ENCODE measurements around the gene CHST8.
"Not testable (repeated sequence)": the region's sequence is repeated elsewhere in the genome, so short reads cannot be mapped to it uniquely, and the experiment has no call there.

Gene CHST8

DNA sequence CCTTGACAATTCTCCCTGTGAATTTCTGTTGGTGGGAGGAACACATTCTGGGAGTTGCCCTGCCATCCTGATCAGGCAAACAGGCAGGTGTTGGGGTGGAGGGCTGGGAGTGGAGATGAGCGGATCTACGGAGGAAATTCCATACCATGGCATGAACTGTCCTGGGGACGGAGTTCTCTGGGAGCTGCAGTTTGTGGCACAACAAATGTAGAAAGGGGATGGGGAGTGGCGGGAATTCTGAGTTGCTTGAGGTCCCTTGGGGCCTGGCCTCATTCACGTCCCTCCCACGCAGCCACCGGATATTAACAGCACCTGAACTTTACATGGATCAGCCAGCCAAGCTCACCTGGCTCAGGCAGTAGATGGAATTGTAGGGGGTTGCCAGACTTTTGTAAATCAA is 70.0 kb downstream of the CHST8 start:
- no peak for DNase-seq

DNA sequence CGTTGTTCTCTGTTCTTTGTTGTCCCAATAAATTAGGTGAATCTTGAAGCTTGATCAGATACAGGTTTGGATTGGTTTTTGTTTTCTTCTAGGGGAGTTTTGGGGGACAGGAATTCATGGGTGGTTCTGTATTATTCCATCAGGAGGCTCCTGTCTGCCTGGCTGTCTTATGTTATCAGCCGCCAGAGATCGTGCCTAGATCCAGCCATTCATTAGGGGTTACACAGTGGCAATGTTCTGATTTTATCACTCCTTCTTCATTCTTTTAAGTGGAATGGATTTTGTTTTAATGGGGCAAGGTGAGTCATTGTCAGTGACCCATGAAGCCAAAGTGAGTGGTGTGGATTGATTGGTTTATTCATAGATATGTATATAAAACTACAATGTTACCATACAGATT is 71.9 kb downstream of the CHST8 start:
- DNase-seq, result no peak

DNA sequence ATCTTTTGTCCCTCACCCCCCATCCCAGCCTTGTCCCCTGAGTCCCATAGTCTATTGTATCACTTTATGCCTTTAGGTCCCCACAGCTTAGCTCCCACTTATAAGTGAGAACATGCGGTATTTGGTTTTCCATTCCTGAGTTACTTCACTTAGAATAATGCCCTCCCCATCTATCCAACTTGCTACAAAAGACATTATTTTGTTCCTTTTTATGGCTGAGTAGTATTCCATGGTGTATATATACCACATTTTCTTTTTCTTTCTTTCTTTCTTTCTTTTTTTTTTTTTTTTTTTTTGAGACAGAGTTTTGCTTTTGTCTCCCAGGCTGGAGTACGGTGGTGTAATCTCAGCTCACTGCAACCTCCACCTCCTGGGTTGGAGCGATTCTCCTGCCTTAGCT is 73.8 kb downstream of the CHST8 start:
- not testable (repeated sequence) for DNase-seq

DNA sequence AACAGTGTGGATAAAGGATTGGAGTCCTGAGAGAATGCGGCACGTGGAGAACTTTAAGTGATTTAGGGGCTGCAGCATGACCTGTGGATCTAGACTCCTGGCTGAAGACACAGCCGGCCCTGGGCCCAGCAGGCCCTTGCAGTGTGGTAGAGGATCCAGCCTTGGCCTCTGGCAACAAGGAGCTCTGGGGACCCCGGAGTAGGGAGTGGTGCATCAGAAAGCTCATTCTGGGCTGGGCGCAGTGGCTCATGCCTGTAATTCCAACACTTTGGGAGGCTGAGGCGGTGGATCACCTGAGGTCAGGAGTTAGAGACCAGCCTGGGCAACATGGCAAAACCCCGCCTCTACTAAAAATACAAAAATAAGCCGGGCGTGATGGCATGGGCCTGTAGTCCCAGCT is 76.0 kb downstream of the CHST8 start:
- no peak for DNase-seq

DNA sequence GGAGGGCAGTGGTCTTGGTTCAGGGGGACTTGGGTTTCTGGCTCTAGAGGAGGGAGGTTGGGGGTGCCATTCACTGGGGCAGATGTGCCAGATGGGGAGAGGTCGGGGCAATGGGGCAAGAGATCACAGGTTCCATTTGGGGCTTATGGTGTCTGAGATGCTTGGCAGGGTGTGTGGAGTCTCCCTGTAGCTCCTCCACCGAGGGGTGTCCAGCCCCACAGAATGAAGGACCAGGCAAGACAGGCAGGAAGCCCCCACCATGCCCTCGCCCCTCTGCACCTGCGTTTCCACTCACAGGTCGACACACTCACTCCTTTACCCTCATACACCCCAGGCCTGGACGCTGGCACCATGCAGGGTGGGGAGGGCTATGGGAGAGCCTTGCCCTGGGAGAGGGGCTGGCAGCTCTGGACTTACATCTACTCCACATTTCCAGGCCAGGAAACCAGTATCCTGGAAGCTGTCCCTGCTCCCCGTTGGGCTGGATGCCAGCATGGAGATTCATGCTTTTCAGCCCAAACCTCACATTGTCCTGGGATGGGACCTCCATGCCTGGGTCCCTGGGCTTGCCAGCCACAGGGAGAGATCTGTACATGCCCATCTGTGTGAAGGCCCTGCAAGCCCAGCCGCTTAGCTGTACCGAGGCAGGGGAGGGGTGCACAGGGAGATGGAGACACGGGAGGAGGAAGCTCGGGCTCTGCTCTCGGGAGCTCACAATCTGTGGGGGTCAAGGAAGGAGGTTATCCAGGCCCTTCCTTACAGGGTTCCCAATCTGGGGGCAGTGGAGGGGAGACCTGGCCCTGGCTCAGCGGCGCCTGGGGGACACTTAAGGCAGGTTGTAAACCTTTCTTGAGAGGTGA is 77.1 kb downstream of the CHST8 start:
- DNase-seq, result no peak

DNA sequence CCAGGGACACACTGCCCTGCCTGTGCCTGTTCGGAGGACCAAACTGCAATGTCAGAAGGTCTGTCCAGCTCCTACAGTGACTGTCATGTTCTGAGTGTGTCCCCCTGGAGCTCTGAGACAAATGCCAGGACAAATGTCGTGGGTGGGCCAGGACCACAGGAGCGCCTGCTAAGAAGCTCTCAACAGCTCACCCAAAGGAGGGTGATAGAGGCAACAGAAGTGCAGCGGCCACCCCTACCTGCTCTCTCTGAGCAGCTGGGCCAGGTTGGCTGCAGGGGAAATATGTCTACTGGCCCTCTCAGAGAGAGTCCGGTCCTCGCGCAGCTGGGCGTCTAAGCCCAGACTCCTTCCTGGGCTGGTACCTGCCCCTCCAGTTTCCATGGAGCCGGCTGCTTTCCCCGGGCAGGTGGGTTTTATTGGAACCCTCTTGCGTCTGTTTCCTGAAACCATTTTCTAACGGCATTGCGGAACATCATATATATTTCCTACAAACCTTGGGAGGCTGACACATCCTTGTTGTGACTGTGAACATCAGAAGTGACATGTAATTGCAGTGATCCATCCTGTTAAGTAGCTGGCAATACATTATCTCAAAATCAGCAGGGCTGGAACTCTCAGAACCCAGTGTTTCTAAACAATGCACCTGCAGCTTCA is 78.1 kb downstream of the CHST8 start:
- DNase-seq, result no peak

DNA sequence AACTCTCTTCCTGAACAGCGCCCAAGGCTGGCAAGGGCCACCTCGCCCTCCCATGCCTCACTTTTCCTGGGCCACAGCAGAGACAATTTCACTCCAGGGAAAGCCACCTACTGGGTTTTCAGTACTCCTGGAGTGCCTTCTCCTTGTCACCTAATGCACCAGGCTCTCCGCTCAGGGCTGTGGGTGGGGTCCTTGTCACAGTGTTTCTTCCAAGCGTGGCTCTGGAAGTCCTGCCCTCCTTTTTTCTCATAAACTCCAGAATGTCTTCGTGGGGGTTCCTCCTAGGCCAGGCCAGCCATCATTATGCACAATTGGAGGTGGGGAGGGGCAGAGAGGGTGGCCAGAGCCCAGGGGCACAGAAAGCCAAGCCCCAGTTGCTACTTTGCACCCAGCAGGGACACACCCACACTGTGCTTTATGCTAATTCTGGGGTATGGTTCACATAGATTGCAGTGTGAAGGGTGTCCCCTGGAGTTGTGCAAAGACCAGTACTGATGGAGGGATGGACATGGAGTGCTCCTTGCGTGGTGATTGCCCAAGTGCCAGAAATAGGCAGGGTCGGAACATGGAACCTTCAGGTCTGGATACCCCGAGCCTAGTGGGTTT is 78.8 kb downstream of the CHST8 start:
- DNase-seq, result no peak

DNA sequence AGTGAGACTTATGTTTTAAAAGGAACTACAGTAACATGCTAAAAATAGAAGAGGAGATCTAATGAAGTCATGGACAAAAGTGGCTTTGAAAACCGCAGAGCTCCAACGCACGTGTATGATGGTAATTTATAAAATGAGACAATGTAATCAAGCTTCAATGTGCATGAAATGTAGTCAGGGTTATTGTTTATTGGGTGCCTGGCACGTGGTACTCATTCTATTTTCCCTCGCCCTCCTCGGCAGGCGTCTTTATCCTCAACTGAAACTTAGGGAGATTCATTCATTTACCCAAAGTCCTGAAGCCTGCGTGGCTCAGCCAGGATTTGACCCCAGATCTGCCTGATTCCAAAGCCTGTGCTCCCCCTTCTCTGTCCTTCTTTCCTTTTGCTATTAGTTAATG is 79.8 kb downstream of the CHST8 start:
- no peak for DNase-seq

DNA sequence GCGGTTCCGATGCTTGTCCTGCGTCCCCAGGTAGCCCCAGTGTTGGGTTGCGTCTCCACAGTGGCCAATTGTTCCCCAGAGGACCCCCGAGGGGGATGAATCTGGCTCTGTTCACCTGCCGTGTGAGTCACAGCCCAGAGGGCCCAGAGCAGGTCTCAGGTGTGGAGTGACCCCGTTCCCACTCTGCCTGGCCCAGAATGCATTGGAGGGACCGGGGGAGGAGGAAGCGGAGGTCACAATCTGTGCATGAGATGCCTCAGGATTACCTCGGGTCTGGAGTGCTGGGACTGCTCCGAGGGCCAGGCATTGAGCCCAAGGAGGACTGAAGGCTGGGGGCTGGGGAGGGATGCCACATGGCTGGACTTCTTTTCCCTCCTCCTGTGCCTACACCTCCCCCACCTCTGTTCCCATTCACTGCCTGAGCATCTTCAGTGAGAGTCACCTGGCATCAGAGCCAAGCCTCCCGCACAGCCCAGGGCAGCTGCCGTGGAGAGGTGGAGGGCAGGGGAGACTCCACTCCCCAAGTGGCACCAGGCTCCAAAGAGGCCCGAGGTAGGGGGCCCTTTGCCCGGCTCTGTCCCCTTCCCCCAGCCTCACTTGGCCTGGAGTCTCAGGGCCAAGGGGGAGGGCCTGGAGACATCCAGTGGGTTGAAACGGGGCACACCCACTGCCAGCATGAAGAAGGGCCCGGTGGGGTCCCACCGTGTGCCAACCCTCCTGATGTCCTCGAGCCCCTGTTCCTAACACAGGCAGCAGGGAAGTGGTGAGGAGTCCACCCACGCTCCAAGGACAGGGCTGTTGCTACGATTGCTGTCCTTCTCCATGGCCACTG is 81.1 kb downstream of the CHST8 start:
- DNase-seq, result no peak

DNA sequence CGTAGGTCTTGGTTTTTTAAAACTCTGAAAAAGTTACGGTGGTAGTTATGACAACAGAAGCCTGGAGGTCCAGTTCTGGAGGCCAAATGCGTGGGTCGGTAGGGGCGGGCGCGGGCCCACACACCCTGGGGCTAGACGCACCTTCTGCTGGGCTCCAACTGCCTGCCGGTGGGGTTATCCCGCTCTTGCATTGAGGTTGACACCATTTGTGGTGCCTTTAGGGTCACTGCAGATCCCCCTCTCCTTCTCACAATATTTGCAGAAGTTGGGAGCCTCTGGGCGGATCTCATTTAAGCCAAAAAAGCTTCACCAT is 81.6 kb downstream of the CHST8 start:
- no peak for DNase-seq

DNA sequence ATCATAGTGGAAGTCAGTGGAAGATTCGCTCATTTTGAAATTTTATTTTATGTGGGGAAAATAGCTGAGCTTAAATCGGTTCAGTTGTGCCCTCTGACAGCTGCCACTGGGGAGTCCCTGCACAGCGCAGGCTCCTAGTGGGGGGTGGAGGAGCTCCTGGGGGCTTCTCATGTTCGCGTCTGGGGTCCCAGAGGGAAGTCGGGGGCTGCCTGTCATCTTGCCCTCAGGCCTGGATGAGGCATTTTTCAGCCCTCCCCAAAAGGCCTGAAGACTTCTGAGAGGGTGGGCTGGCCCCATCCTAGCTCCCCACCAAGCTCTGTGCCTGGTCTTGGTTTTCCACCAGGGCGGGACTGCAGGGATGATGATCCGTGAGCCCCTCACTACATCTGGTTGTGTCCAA is 82.1 kb downstream of the CHST8 start:
- DNase-seq, result no peak

DNA sequence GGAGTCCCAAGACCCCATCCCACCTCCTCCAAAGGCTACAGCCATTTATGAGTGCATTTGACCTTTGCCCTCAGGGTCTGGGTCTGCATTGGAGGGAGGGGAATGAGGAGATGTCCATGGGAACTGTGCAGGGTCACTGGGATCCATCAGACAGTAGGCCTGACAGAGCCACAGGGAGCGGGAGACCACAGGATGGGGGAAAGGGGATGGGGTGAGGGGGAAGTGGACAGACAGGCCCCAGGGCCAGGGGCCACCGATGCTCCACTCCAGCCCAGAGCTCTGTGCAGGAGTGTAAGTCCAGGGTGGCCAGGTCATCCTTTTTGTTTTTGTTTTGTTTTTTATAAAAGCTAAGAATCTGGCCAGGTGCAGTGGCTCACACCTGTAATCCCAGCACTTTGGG is 82.5 kb downstream of the CHST8 start:
- no peak for DNase-seq

DNA sequence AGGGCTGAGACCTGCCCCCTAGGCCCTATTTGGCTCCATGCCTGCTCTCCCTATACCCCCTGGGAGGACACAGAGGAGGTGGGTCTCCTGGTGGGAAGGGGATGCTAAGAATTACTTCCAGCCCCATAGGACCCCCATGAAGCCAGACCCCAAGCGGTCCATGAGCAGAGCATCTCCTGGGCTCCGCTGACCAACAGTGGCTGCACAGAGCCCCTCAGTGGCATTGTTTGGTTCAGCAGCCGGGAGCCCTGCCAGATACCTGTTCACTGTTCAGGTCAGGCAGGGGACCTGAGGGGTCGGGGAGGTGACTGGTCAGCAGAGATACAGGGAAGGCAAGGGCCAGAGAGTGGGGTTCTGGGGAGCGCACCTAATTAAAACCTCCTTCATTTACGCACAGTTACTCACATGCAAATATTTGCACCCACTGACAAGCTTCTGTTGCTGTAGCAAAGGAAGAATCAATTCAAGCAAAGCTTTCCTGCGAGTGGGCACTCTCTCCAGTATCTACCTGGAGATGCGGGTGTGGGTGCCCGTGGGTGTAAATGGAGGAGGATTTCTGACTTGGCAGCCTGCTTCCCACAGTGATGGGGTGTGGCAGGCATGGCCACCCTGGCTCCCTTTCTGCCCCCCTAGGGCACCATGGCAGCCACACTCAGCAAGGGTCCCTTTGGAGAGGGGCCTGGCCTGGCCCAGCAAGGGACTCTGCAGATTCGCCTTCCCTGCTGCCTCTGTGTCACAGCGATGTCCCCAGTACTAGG is 83.5 kb downstream of the CHST8 start:
- DNase-seq, result no peak

DNA sequence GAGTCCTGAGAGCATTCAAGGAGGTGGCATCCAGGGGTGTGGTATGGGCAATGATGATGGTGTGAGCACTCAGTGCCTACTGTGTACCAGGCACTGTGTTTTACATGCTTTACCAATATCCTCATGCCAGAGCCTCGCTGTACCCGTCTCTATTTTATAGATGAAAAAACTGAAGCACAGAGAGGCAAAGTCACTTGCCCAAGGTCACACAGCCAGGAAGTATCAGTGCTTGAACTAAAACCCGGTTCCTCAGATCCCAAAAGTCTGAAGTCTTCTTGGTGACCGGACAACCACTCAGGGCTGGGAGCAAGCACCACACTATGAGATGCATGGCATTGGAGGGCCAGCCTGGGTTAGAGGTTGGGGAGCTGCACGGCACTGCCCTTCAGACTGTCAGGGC is 84.1 kb downstream of the CHST8 start:
- DNase-seq, result no peak

DNA sequence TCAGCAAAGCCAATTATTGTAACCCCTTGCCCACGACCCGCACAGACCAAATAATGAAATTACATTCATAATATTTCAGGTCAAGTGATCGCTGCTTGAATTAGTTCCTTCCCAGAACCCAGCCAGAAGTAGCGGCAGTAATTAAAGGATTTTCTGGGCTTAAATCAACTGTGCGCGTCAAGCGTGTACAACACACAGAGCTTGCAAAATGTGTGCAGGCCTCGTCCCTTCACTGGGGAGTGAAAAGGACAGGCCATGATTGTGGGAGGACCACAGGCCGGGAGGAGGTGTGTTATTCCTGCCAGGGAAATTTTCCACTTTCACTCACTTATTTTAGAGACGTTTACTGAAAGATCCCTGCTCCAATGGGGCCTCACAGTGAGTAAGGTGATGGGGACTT is 84.9 kb downstream of the CHST8 start:
- no peak for DNase-seq

DNA sequence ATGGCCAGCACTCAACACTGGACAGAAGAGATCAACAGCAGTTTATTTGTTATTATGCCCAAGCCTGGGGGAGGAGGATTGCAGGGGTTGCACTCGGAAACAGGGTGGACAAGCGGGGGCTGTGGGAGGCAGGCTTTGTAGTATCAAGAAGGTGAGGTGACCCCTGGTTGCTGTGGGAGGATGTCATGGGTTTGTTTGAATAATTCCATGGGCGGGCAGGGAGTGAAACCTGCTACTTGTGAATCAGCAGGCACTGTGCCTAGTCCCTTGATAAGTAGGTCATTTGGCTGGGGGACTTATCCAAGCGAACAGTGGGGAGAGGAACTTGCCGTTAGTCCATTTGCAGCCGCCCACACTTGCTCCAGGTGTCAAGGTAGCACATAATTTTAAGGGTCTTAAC is 90.5 kb downstream of the CHST8 start:
- DNase-seq, result no peak

DNA sequence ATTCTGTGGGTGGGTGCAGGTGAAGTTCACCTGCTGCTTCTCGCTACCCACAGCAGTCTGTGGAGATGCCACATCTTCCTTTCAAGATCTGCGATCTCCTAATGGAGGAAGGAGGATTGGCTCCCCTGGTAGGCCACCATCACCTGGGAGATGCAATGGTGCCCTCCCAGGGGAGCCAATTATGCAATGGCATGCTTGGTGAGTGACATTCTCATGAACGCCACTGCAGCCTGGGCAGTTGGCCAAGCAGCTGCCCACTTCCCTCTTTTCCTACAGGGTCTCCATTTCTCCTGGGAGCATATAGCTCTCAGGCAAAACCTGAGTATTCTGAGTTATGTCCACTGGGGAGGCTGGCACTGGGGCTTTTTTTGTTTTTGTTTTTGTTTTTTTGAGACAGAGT is 91.4 kb downstream of the CHST8 start:
- no peak for DNase-seq

DNA sequence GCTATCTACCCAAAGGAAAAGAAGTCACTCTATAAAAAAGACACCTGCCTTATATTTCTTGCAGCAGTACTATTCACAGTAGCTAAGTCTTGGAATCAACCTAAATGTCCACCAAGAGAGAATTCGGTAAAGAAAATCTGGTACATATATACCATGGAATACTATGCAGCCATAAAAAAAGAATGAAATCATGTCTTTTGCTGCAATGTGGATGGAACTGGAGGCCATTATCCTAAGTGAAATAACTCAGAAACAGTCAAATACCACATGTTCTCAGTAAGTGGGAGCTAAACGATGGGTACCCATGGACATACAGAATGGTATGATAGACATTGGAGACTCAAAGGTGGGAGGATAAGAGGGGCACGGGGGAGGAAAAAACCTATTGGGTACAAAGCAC is 92.4 kb downstream of the CHST8 start:
- DNase-seq, result no peak

DNA sequence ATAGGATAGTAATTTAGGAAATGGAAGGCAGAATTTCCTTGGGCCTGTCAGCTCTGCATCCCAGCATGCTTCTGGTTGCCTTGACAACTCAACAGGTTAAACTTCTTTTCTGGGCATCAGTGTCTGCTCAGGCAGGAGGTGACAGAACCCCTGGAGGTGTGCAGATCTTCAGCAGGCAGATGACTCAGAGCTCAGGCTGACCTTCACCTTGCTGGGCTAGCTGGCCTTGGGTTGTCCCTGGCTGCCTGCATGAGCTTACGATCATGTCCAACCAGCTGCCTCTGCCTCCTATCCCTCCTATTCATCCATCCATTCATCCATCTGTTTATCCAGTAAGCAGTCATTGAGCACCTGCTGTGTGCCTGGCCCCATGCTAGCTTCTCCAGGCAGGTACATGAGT is 93.7 kb downstream of the CHST8 start:
- no peak for DNase-seq

DNA sequence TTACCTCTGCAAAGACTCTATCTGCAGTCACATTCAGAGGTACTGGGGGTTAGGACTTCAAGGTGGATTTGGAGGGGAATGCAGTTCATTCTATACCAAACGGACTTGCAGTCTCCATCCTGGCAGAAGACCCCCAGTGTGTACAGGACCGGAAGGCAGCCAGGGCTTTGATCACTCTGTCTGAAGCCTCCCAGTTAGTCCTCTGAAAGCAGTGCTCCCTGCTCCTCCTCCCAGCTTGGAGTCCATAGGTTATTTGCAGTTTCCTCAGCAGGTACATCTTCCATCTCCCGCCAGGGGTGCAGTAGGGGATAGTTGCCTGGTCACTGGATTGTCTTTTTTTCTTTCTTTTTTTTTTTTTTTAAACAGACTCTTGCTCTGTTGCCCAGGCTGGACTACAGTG is 96.1 kb downstream of the CHST8 start:
- no peak for DNase-seq

DNA sequence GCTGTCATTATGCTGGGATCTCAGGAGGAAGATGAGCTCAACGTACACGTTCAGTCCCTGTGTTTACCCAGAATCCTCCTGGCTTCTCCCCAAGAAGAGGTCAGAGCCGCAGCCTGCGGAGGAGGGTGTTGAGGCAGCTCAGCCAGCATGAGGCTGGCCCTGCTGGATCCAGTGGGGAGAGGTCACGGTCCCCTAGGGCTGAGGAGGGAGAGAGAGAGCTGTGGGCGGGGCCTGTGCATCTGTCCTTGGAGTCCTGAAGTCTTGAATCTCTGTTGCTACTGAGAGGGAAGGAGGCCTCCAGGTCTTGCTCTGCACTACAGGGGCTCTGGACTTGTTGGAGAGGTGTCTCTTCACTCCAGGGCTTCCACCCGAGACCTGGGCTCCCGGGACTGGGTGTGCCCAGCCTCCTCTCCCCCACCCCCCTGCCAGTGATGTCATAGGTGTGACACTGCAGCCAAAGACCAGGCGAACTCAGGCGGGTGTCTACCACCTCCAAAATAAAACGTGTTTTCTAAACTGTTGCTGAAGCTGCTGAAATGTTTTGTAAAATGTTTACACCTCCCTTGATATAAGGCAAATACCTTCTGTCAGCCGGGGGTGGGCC is 97.0 kb downstream of the CHST8 start:
- DNase-seq, result no peak

DNA sequence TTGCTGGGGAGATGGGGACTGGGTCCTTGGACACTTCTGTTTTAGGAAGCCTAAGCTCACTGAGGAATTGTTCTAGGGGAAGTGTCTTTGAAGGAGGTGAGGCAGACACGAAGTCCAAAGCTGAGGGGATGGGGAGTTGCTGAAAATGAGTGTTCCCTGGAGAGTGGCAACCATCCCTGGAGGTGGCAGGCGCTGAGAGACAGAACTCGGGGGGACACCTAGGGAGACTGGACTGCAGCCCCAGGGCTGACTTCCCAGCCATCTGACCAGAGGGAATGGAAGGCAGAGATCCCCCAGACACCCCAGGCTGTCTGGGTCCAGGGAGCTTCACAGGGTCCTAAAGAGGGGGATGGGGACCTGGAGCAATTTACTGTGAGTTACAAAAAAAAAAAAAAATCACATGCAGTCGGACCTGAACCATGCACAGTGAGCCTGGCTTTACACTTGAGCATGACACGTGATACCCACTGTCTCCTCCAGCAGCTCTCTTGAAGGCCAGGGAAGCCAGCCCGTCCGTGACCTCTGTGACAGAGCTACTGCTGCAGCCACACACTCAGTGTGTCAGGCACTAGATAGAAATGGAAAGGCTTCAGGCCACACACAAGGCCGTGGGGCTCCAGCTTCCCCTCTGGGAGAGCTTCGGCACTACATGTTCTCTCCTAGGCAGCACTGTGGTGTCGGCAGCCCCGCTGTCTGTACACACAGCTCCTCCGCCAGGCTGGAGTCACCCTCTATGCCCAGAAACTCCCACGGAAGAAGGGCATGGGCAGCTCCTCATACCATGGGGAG is 97.8 kb downstream of the CHST8 start:
- no peak for DNase-seq

Measured in NCI-H1105 (cell line).